Activated CD4-positive, alpha-beta T cell treated with anti-CD3 and anti-CD28 coated beads for 24 hours (primary cell): ENCODE results near the gene DSC3.

Experiments used
- DNase-seq, 2 donors: peaks; one replicate each; pipeline ENCODE4 v3.0.0-alpha.2; 2020; ENCODE audit warnings: low read depth in 2 of 2

DSC3 gene

GRCh38 chr18:30971338-30971956 lies 71.1 kb downstream of the DSC3 start:
- no peak for DNase-seq

GRCh38 chr18:30970196-30970816 lies 72.2 kb downstream of the DSC3 start:
- DNase-seq, result no peak

GRCh38 chr18:30969670-30970170 lies 72.8 kb downstream of the DSC3 start:
- DNase-seq, result no peak

GRCh38 chr18:30967701-30968100 lies 74.8 kb downstream of the DSC3 start:
- DNase-seq, result no peak

- DNase-seq, result no peak
Observed at GRCh38 chr18:30965237-30965636, 77.3 kb downstream of the DSC3 start.

GRCh38 chr18:30960661-30961060 lies 81.9 kb downstream of the DSC3 start:
- no peak for DNase-seq

GRCh38 chr18:30957066-30957465 lies 85.5 kb downstream of the DSC3 start:
- no peak for DNase-seq

- DNase-seq, result no peak
Observed at GRCh38 chr18:30954262-30954661, 88.3 kb downstream of the DSC3 start.

- no peak for DNase-seq
Observed at GRCh38 chr18:30945761-30946160, 96.8 kb downstream of the DSC3 start.

- DNase-seq, result no peak
Observed at GRCh38 chr18:30944773-30945417, 97.6 kb downstream of the DSC3 start.

GRCh38 chr18:30940952-30941539 lies 101.5 kb downstream of the DSC3 start:
- no peak for DNase-seq
